HG03097 (cell line): ENCODE results near the gene USP48.
"Not testable (repeated sequence)": the region's sequence is repeated elsewhere in the genome, so short reads cannot be mapped to it uniquely, and the experiment has no call there.

Source experiments
- ATAC-seq: cut with Tn5 transposase; IDR thresholded peaks from one replicate; pipeline ENCODE4 v1.9.1; 2021; ENCODE audit not compliant: unreplicated experiment, low FRiP score

The USP48 gene

DNA sequence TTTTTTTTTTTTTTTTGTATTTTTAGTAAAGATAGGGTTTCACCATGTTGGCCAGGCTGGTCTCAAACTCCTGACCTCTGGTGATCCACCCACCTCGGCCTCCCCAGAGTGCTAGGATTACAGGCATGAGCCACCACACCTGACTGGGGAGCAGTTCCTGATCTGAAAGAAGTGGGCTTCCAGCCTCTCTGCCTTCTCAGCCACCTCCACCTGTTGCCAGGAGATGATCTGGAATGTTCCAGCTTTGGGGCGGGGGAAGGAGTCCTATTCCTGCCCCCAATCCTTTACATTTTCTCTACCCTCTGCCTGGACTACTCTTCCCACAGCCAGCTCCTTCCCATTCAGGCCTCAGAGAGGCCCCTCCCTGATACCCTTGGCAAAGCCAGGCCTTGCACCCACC is 141.9 kb downstream of the USP48 start:
- ATAC-seq = no peak

DNA sequence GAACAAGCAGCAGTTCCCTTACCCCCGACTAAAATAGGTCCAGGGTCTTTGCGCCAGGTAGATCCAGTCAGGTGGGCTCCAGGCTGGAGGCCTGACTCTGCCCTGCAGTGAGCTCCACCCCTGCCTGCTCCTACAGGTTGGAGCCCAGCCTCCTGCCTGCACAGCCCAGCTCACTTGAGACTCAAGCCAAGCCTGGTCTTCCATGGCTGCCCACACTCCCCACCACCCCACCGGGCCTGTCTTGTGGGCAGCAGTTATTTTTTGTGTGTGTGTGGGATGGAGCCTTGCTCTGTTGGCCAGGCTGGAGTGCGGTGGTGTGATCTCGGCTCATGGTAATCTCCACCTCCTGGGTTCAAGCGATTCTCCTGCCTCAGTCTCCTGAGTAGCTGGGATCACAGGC is 142.3 kb downstream of the USP48 start:
- no peak for ATAC-seq

DNA sequence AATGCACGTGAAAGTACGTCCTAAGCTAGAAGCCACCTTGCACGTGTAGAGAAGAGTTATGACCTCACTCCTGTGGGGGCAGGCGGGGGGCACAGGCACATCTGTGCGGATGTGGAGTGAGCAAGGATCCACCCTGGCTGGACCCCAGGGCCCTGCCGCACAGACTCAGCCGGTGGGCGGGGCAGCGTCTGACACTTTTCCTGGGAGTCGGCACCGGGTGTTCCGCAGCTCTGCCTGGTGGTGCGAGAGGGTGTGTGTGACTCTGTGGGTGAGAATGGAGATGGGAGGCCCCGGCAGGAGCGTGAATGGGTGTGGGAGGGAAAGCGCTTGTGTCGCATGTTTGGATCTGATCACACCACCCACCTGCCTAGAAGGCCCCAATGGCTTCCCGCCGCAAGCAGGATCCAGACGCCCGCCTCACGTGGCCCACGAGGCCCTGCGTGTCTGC is 143.3 kb downstream of the USP48 start:
- no peak for ATAC-seq

DNA sequence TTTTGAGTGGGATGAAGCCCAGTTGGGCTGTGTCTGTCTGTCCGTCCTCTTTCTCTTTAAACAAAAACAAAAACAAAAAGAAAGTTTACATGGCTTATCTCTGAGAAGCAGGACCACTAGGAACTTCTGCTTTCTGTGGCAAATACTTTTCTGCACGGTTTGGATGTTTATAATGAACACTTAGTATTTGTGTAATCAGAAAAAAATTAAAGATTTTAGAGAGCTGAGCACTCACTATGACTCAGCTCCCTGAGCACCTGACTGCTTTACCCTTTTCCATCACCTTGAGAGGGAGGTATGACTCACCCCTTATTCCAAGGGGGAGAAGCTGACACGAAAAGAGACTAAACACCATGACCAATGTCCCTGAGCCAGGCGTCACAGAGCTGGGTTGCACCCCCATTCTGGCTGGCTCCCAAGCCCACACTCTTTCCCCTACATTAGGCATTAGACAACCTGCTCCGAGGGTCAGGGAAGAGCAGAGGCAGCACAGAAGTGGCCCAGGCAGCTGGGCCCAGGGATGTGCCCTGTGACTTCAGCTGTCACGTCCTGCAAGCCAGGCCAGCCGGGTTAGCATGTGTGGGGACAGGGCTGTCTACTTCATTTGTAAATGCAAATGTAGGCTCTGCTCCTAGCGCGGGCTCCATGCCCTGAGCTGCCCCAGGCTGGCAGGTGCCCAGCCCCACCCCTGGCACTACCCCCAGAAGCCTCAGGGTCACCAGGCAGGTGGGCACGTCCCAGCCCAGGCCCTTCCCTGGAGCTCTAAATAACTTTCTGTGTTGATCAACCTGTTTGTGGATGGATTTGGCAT is 144.2 kb downstream of the USP48 start:
- ATAC-seq = no peak

DNA sequence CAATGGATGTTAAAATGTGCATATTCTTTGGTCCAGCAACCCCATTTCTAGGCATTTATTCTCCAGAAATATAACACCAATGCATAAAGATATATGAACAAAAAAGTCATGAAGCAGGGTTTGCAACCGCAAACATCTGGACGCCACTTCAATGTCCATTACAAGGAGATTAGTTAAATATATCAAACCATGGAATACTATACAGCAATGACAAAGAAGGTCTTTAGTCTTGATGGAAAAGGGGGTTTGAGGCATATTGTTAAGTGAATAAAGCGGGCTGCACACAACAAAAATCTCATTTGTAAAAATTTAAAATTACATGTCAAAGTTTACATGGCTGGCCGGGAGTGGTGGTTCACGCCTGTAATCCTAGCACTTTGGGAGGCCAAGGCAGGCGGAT is 145.4 kb downstream of the USP48 start:
- no peak for ATAC-seq

DNA sequence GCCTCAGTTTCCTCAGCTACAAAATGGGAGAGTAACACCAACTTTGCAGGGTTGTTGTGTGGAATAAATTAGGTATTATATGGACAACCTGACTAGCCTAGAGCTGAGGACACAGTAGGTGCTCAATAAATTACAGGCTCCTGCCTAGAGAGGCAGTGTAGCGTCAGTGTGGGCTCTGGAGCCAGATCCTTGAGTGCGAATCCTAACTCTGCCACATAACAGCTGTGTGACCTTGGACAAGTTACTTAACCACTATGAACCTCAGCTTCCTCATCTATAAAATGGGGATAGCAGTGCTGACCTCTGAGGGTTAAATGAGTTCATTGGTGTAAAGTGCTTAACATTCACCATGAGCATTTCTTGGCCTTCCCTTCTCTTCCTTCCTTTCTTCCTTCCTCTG is 146.9 kb downstream of the USP48 start:
- no peak for ATAC-seq

DNA sequence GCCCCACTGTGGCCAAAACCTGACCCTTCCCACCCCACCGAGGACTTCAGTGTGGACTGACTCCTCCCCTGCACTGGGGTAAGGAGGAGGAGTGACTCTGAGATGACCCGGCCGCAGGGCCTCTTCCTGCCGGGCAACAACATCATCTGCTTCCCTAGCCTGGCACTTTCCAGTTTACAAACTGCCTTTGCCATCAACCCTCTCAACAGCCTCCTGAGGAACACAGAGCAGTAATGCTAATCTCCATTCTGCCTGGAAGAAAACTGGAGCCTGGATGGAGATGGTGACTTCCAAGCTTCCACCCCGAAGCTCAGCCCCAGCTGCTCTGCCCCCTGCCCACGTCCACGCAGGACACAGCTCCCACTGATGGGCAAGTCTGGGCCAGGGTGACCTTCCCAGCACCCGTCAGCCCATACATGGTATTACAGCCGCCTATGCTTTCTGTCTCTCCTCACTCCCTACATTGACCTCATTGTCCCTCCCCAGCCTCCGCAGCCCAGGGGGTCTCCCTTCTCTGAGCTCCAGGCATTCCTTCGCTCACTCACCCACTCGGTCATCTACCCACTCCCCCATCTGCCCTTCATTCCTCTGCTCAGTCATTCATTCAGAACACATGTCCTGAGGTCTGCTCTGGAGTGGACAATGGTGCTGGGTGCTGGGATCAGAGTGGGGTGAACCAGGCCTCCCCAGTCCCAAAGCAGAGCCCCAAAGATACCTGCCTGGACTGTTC is 148.0 kb downstream of the USP48 start:
- no peak for ATAC-seq

DNA sequence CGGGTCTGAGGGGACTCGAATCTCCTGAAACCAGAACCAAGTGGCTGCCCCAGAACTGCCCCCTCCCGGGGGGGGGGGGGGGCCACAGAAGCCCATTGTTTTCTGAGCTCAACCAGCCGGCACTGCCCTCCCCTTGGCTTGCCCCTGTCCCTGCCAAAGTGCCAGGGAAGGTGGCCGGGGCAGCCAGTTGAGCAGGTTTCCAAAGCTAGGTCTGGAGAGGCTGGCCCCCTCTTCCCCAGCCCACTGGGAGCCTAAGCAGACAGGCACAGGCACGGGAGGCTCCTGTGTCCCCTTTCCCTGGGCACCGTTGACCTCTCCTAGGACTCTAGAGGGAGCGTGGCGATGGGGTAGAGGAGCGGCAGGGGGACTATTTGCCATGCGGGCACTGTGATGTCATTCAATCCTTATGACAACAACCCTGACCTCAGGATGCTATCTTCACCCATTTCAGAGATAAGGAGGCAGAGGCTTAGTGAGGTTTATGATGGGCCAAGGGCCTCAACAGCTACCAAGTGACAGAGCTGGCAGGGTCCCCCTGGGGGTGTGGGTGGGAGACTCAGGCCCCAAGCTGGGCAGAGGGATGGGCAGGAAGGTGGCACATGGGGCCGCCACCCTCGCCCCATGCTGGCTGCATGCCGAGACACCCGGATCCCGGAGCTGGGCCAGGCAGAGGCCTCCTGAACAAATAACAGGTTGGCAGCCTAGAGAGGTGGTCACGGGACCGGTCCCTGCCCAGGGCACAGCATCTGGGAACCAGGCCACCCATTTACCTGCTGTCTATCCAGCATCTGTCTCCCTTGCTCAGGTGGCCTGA is 148.8 kb downstream of the USP48 start:
- ATAC-seq = no peak

DNA sequence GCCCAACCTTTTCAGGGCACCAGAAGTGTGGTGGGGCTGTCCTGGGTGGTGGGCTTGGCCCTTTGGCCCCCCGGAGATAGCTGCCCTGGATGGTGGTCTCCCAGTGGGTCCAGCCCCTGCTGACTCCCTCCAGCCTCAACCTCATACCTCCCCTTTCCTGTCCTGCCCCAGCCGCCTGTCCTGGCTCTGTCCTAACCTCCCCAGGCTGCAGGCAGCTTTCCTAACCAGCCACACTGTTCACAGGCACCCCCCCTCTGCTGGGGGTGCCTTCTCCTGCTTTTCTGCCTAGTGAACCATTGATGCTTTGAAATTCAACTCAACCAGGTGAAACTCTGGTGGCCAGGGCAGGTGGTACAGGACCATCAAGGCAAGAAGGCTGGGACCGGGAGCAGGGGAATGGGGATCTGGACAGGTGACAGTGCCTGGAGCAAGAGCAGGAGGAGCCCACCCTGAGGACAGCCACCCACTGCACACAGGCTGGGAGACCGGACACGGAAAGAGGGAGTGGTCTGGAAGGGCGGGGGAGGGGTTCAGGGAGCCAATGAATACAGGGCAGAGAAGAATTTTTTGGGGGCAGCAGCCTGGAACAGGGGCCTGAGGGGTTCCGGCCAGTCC is 149.7 kb downstream of the USP48 start:
- ATAC-seq = no peak

DNA sequence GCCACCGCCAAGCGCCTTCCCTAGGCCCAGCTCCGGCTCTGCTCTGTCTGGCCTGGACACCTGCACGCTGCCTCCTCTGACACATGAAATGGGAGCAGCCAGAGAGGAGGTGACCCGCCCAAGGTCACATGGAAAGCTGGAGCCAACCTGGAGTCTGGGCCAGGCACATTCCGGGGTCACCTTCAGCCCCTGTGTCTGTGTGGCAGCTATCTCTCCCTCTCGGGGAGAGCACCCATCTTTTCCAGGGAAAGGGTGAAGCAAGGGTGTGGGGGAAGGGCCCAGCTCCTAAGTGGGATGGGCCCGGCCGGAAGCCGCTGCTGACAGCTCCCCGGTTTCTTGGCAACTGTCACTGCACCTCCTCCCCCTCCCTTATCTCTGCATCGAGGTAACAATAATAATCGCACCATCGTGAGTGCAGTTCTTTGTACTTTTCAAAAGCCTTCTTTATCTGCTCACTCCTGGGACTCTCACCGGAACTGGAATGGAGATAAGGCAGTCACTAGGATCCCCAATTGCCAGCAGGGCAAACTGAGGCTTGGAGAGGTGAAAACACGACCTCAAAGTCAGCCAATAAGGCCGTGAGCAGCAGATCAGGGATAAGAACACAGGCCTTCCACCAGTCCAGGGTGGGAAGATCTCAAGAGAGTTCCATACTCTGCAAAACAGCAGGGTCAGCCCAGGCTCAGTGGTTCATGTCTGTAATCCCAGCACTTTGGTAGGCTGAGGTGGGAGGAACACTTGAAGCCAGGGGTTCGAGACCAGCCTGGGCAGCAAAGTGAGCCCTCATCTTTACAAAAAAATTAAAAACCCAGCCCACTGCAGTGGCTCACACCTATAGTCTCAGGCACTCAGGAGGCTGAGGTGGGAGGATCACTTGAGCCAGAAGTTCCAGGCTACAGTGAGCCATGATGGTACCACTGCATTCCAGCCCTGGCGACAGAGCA is 150.7 kb downstream of the USP48 start:
- no peak for ATAC-seq

DNA sequence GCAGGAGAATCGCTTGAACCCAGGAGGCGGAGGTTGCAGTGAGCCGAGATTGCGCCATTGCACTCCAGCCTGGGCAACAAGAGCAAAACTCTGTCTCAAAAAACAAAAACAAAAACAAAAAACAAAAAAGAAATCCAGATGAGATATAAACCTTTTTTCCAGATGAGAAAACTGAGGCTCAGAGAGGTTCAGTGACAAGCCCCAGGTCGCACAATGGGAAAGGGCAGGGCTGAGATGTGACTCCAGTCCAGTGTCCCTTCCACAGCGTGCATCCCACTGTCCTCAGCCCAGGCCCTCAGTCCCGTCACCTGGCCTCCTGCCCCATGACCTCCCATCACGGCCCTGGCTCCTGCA is 151.4 kb downstream of the USP48 start:
- ATAC-seq = not testable (repeated sequence)

DNA sequence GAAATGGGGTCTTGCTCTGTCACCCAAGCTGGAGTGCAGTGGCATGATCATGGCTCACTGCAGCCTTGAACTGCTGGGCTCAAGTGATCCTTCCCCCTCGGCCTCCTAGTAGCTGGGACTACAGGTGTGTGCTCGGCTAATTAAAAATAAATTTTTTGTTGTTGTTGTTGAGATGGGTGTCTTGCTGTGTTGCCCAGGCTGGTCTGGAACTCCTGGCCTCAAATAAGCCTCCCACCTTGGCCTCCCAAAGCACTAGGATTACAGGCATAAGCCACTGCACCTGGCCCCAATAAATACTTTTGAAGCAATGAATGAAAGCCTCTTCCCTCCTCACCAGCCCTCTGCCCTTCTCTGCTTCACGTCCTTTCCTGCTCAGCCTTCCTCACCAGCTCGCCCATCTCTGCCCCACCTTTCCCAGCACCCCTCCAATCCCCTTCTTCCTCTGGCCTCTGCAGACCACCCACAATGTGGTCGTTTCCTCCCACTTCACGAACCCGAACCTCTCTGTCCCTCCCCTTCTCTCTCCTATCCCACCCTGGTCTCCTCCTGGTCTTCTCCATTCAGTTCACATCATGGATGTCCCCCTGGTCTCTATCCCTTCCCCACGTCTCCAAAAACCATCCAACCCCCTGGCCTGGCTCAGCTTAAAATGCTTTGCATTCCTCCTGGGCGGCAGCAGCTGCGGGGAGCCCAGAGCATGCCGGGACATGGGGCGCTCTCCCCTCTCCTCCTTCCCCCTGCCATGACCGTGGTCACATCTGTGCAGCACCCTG is 152.2 kb downstream of the USP48 start:
- ATAC-seq = no peak

DNA sequence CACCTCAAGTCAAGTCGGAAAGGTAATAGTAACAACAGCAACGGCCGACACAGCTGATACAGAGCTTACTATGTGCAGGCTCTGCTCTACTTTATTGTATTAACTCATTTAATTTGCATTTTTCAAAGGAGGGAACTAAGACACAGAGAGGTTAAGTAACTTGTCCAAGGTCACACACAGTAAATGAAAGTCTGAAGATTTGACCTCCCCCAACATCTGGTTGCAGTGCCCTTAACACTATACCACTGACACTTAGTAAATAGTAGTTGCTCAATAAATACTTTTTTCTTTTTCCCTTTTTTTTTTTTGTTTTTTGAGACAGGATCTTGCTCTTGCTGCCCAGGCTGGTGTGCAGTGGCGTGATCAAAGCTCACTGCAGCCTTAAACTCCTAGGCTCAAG is 153.0 kb downstream of the USP48 start:
- ATAC-seq = no peak

DNA sequence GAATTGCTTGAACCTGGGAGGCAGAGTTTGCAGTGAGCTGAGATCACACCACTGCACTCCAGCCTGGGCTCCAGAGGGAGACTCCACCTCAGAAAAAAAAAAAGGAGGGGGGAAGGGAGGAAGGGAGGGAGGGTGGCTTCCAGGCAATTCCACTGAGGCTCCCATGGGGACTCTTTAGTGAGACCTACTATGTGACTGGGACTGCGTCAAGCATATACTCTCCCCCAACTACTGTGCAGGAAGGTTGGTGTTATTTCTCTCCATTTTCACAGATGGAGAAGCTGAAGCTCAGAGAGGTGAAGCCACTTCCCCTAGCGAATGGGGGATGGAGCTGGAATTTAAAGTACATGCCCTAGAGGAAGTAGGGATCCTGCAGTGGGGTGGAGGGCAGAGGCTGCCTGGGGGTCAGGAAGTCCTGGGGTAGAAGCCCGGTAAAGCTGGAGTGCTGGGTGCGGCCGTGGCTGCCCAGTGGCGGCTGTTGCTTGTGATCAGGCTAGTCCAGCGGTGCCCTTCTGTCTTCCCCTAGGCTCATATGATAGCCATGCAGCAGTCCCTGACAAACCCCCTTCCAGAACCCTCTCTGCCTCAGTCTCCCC is 154.1 kb downstream of the USP48 start:
- ATAC-seq = no peak
